HL-60 (cell line): ENCODE measurements around the gene DNAH10.

Source experiments
- GABPA ChIP-seq: IDR thresholded peaks from 2 replicates; pipeline ENCODE4 v1.6.1; 2012; ENCODE audit warnings: low read depth
- POLR2AphosphoS5 ChIP-seq: IDR thresholded peaks from 2 replicates; pipeline ENCODE4 v1.6.1; 2012; ENCODE audit warnings: low read depth
- TF ChIP-seq, protein P1 (sequence below): IDR thresholded peaks from one replicate; pipeline ENCODE4 v1.5.1; 2011; ENCODE audit warnings: low read length, control low read depth, inconsistent platforms; ENCODE audit not compliant: insufficient read depth
- TF ChIP-seq, protein P2 (sequence below): IDR thresholded peaks from 2 replicates; pipeline ENCODE4 v1.6.1; 2012; ENCODE audit warnings: low read depth; ENCODE audit not compliant: insufficient replicate concordance

DNA sequence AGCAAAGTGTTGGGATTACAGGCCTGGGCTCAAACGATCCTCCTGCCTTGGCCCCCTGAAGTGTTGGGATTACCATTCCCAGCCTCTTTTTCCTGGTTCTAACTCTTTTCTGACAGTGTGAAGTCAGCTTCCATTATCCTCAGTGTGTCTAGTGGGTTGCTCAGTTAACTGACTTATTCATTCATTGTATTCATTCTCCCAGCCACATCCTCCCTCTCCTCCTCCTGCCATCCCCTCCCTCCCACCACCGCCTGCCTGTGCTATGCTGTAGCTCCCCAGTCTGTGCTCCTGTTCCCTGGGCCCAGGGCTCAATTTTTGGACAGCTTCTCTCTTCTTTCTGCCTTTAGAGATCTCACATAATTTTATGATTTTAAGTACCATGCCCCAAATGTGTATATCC, 30.5 kb upstream of the DNAH10 start:
- TF ChIP-seq, protein P1, sequence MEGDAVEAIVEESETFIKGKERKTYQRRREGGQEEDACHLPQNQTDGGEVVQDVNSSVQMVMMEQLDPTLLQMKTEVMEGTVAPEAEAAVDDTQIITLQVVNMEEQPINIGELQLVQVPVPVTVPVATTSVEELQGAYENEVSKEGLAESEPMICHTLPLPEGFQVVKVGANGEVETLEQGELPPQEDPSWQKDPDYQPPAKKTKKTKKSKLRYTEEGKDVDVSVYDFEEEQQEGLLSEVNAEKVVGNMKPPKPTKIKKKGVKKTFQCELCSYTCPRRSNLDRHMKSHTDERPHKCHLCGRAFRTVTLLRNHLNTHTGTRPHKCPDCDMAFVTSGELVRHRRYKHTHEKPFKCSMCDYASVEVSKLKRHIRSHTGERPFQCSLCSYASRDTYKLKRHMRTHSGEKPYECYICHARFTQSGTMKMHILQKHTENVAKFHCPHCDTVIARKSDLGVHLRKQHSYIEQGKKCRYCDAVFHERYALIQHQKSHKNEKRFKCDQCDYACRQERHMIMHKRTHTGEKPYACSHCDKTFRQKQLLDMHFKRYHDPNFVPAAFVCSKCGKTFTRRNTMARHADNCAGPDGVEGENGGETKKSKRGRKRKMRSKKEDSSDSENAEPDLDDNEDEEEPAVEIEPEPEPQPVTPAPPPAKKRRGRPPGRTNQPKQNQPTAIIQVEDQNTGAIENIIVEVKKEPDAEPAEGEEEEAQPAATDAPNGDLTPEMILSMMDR: no peak
- TF ChIP-seq POLR2AphosphoS5: no peak
- TF ChIP-seq, protein P2, sequence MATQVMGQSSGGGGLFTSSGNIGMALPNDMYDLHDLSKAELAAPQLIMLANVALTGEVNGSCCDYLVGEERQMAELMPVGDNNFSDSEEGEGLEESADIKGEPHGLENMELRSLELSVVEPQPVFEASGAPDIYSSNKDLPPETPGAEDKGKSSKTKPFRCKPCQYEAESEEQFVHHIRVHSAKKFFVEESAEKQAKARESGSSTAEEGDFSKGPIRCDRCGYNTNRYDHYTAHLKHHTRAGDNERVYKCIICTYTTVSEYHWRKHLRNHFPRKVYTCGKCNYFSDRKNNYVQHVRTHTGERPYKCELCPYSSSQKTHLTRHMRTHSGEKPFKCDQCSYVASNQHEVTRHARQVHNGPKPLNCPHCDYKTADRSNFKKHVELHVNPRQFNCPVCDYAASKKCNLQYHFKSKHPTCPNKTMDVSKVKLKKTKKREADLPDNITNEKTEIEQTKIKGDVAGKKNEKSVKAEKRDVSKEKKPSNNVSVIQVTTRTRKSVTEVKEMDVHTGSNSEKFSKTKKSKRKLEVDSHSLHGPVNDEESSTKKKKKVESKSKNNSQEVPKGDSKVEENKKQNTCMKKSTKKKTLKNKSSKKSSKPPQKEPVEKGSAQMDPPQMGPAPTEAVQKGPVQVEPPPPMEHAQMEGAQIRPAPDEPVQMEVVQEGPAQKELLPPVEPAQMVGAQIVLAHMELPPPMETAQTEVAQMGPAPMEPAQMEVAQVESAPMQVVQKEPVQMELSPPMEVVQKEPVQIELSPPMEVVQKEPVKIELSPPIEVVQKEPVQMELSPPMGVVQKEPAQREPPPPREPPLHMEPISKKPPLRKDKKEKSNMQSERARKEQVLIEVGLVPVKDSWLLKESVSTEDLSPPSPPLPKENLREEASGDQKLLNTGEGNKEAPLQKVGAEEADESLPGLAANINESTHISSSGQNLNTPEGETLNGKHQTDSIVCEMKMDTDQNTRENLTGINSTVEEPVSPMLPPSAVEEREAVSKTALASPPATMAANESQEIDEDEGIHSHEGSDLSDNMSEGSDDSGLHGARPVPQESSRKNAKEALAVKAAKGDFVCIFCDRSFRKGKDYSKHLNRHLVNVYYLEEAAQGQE: no peak
- no peak for TF ChIP-seq GABPA
